HG03571 (cell line): Measurements from ENCODE around the gene NPHP4.
"Not testable (repeated sequence)": the region's sequence is repeated elsewhere in the genome, so short reads cannot be mapped to it uniquely, and the experiment has no call there.

Experiments
- ATAC-seq: cut with Tn5 transposase; IDR thresholded peaks from one replicate; pipeline ENCODE4 v1.9.1; 2021; ENCODE audit not compliant: unreplicated experiment

NPHP4 gene

GRCh38 chr1:5861871-5862825 is 130.1 kb downstream of the NPHP4 start:
- ATAC-seq: no peak

GRCh38 chr1:5860277-5860676 is 131.9 kb downstream of the NPHP4 start:
- no peak for ATAC-seq

- ATAC-seq: no peak
Measured at GRCh38 chr1:5859766-5860165, 132.5 kb downstream of the NPHP4 start.

- no peak for ATAC-seq
Measured at GRCh38 chr1:5858844-5859407, 133.3 kb downstream of the NPHP4 start.

GRCh38 chr1:5858246-5858645 is 134.0 kb downstream of the NPHP4 start:
- no peak for ATAC-seq

GRCh38 chr1:5857508-5858090 is 134.6 kb downstream of the NPHP4 start:
- no peak for ATAC-seq

GRCh38 chr1:5857011-5857410 is 135.2 kb downstream of the NPHP4 start:
- no peak for ATAC-seq

- no peak for ATAC-seq
Measured at GRCh38 chr1:5856246-5856815, 135.9 kb downstream of the NPHP4 start.

- ATAC-seq: no peak
Measured at GRCh38 chr1:5855196-5855897, 136.9 kb downstream of the NPHP4 start.

- ATAC-seq: no peak
Measured at GRCh38 chr1:5854754-5855153, 137.5 kb downstream of the NPHP4 start.

GRCh38 chr1:5853858-5854257 is 138.4 kb downstream of the NPHP4 start:
- not testable (repeated sequence) for ATAC-seq

- ATAC-seq: no peak
Measured at GRCh38 chr1:5850503-5850902, 141.7 kb downstream of the NPHP4 start.

- no peak for ATAC-seq
Measured at GRCh38 chr1:5849550-5849949, 142.7 kb downstream of the NPHP4 start.

- no peak for ATAC-seq
Measured at GRCh38 chr1:5847013-5847659, 145.1 kb downstream of the NPHP4 start.

GRCh38 chr1:5845376-5845775 is 146.8 kb downstream of the NPHP4 start:
- ATAC-seq: no peak

- no peak for ATAC-seq
Measured at GRCh38 chr1:5844442-5844841, 147.8 kb downstream of the NPHP4 start.

GRCh38 chr1:5843521-5844096 is 148.6 kb downstream of the NPHP4 start:
- ATAC-seq: no peak

GRCh38 chr1:5842679-5843078 is 149.5 kb downstream of the NPHP4 start:
- ATAC-seq: no peak

GRCh38 chr1:5840551-5841001 is 151.6 kb downstream of the NPHP4 start:
- ATAC-seq: no peak

- no peak for ATAC-seq
Measured at GRCh38 chr1:5839881-5840550, 152.2 kb downstream of the NPHP4 start.
